Nephron progenitor cell (in vitro differentiated cells): ENCODE results near the gene BRAT1.
"Not testable (repeated sequence)": the region's sequence is repeated elsewhere in the genome, so short reads cannot be mapped to it uniquely, and the experiment has no call there.

ENCODE experiments used
- DNase-seq: peaks from one replicate; pipeline ENCODE4 v3.0.0; 2021
- H3K27ac Mint-ChIP-seq: 2 replicates; pipeline ENCODE4 v1.8.0; 2021; ENCODE audit warnings: mild to moderate bottlenecking, moderate library complexity, mixed read lengths
- H3K27me3 Mint-ChIP-seq: 2 replicates; pipeline ENCODE4 v1.8.0; 2021; ENCODE audit warnings: mild to moderate bottlenecking, low read depth, mixed read lengths; ENCODE audit not compliant: poor library complexity
- H3K36me3 Mint-ChIP-seq: 2 replicates; pipeline ENCODE4 v1.8.0; 2021; ENCODE audit warnings: low read depth, mixed read lengths
- H3K4me1 Mint-ChIP-seq: 2 replicates; pipeline ENCODE4 v1.8.0; 2021; ENCODE audit warnings: mixed read lengths
- H3K4me3 Mint-ChIP-seq: 2 replicates; pipeline ENCODE4 v1.8.0; 2021; ENCODE audit warnings: mild to moderate bottlenecking, moderate library complexity, mixed read lengths
- H3K9me3 Mint-ChIP-seq: 2 replicates; pipeline ENCODE4 v1.8.0; 2021; ENCODE audit warnings: mild to moderate bottlenecking, moderate library complexity, mixed read lengths
- TF ChIP-seq, protein P1 (sequence below): fragments of 200-600 bp; sonication (generic); IDR thresholded peaks from 2 replicates; pipeline ENCODE4 v1.5.0; 2021; ENCODE audit warnings: antibody characterized with exemption

BRAT1 gene

DNA sequence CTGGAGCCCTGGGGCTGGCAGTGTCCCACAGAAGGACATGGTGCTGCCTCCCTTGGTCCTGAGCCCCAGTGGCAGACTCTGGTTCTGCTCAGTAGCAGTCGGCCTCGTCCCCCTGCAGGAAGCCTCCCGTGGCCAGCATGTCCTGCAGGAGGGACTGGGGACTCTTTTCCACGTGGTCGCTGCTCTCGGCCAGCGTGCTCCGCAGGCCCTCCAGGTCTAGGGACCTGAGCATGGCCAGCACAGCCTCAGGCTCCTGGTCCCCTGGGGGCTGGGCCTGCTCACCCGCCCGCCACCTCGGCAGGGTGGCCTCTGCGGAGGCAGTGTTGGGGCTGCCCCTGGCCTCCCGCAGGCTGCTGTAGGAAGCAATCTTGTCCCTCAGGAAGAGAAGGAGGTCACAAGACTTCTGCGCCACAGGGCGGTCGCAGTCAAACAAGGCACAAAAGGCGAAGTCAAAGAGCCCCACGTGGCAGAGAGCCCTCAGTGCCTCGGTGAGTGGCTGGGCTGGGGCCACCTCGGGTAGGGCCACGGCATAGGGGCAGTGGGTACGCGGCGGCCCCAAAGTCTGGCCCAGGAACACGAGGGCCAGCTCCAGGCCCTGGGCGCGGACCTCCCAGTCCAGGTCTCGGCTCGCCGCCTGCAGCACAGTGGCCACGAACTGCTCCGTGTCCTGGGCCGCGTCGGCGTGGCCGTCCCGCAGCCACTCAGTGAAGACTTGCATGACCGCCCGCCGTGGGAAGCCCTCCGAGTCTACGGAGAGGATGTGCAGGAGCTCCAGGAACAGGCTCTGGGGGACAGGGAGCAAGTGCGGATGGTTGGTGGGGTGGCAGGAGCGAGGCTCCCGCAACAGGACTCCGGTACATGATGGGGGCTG is 17.1 kb downstream of the BRAT1 start:
- no peaks in the 10 kb centered on the region for H3K27me3 Mint-ChIP-seq
- DNase-seq = no peak
- H3K27ac Mint-ChIP-seq = no peak overlapping the region
- no peaks in the 10 kb centered on the region for H3K4me1 Mint-ChIP-seq
- no peak overlapping the region for H3K4me3 Mint-ChIP-seq
- no peaks in the 10 kb centered on the region for H3K36me3 Mint-ChIP-seq
- peaks cover 2% of the 10 kb centered on the region for H3K9me3 Mint-ChIP-seq
- TF ChIP-seq, protein P1, sequence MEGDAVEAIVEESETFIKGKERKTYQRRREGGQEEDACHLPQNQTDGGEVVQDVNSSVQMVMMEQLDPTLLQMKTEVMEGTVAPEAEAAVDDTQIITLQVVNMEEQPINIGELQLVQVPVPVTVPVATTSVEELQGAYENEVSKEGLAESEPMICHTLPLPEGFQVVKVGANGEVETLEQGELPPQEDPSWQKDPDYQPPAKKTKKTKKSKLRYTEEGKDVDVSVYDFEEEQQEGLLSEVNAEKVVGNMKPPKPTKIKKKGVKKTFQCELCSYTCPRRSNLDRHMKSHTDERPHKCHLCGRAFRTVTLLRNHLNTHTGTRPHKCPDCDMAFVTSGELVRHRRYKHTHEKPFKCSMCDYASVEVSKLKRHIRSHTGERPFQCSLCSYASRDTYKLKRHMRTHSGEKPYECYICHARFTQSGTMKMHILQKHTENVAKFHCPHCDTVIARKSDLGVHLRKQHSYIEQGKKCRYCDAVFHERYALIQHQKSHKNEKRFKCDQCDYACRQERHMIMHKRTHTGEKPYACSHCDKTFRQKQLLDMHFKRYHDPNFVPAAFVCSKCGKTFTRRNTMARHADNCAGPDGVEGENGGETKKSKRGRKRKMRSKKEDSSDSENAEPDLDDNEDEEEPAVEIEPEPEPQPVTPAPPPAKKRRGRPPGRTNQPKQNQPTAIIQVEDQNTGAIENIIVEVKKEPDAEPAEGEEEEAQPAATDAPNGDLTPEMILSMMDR = no peak

DNA sequence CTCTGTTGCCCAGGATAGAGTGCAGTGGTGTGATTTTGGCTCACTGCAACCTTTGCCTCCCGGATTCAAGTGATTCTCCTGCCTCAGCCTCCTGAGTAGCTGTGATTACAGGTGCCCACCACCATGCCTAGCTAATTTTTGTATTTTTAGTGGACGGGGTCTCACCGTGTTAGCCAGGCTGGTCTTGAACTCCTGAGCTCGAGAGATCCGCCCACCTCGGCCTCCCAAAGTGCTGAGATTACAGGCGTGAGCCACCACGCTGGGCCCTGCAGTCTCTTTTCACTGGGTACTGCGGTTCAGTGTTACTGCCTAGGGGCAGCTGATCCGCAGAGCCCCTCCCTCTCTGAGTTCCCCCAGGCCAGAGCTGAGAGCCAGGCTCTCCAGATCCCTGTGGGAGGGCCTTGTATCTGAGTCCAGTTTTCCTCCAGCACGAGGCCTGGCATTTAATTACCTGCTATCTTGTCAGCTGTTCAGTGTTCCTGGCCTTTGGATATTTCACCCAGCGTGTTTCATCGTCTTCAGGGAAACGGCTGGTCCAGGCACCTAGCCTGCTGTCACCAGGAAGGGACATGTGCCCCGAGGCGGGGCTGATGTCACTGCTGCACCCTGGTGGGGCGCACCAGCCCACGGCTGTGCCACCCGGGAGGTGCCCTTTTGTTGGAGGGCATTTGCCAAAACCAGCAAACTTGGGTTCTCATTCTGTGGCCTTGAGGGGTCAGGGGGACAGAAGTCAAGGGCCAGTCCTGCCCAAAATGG is 19.3 kb downstream of the BRAT1 start:
- H3K4me3 Mint-ChIP-seq, H3K27me3 Mint-ChIP-seq, DNase-seq, H3K4me1 Mint-ChIP-seq, H3K36me3 Mint-ChIP-seq, H3K9me3 Mint-ChIP-seq, H3K27ac Mint-ChIP-seq: not testable (repeated sequence)

DNA sequence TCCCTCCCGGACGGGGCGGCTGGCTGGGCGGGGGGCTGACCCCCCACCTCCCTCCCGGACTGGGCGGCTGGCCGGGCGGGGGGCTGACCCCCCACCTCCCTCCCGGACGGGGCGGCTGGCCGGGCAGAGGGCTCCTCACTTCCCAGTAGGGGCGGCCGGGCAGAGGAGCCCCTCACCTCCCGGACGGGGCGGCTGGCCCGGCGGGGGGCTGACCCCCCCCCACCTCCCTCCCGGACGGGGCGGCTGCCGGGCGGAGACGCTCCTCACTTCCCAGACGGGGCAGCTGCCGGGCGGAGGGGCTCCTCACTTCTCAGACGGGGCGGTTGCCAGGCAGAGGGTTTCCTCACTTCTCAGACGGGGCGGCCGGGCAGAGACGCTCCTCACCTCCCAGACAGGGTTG is 21.1 kb downstream of the BRAT1 start:
- H3K27me3 Mint-ChIP-seq, DNase-seq, H3K4me1 Mint-ChIP-seq, H3K9me3 Mint-ChIP-seq, H3K4me3 Mint-ChIP-seq, H3K27ac Mint-ChIP-seq, H3K36me3 Mint-ChIP-seq: not testable (repeated sequence)

- not testable (repeated sequence) for DNase-seq
Observed at GRCh38 chr7:2533566-2533965, 21.8 kb downstream of the BRAT1 start.

DNA sequence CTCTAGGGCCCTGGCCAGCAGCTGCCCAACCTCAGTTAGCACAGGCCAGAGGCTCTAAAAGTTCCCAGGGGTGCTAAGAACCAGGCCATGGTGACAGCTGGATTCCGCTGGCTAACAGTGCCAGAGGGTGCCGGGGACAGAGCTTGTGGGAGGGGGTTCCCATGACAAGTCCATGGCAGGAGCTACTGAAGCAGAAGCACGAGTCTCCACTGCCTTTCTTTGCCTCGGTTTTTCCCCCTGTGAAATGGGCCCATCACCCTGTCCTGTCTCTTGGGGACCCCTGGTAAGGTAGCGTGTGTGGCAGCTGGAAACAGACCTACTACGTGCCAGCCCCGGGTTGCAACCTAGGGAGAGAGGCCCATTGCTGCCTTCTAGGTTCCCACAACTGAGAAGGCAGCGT is 22.5 kb downstream of the BRAT1 start:
- H3K9me3 Mint-ChIP-seq, DNase-seq, H3K36me3 Mint-ChIP-seq, H3K4me3 Mint-ChIP-seq, H3K27ac Mint-ChIP-seq, H3K4me1 Mint-ChIP-seq, H3K27me3 Mint-ChIP-seq: not testable (repeated sequence)

More at GRCh38 chr7:2533566-2533965, 21.8 kb downstream of the BRAT1 start:
- not testable (repeated sequence) for H3K9me3 Mint-ChIP-seq, H3K4me1 Mint-ChIP-seq, H3K27me3 Mint-ChIP-seq, H3K36me3 Mint-ChIP-seq, H3K4me3 Mint-ChIP-seq, H3K27ac Mint-ChIP-seq

GRCh38 chr7:2532199-2532772 is 23.0 kb downstream of the BRAT1 start:
- not testable (repeated sequence) for H3K4me3 Mint-ChIP-seq, DNase-seq, H3K9me3 Mint-ChIP-seq, H3K27me3 Mint-ChIP-seq, H3K36me3 Mint-ChIP-seq, H3K27ac Mint-ChIP-seq
- H3K4me1 Mint-ChIP-seq = peaks cover 11% of the 10 kb centered on the region

DNA sequence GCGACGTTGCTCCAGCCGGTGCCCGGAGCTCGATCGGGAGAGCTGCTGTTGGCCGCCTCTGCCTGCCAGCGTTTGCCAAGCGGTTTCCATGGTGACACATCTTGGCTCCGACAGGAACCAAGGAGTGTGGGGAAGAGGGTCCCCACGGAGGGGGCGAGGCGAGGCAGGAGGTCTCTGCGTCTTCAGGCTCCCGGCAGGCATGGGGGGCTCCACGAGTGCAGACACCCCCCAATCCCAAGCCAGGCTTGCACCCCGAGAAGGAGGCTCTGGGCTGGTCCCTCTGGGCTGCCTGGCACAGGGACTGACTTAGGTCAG is 23.6 kb downstream of the BRAT1 start:
- not testable (repeated sequence) for H3K4me3 Mint-ChIP-seq, H3K36me3 Mint-ChIP-seq, H3K9me3 Mint-ChIP-seq, DNase-seq, H3K27ac Mint-ChIP-seq, H3K27me3 Mint-ChIP-seq
- H3K4me1 Mint-ChIP-seq = peaks cover 11% of the 10 kb centered on the region

DNA sequence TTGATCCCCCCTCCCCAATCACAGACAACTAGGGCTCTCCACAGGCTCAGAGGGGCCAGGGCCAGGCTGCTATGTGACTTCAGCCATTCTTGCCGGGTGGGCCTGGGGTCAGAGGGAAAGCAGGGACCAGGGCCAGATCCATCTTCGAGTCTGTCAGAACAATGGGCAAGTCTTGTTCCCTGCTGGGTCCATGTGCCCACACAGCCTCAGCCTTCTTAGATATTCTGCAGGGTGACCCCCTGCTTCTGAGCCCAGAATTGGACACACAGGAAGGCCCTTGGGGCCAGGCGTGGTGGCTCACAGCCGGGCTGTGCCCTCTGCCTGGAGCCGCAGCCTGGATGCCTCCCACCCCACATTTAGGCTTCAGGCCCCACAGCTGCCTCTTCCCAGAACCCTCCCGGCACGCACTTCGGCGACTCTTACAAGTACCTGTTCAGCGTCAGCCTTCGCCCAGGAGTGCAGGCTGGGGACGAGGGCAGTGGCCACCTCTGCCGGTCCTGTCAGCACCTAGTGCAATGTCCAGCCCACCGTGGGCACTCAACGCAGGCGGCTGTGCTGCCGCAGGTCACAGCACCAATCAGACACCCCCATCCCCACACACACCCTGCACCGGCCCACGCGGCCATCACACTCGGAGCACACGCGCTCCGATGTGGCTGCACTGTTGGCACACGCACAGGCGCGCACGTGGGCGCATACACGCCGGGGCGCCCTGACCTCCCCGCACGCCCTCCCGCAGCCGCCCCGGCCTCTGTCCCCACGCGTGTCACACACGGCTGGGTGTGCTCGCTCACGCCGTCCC is 24.1 kb downstream of the BRAT1 start:
- H3K4me1 Mint-ChIP-seq = peaks cover 11% of the 10 kb centered on the region
- not testable (repeated sequence) for H3K27ac Mint-ChIP-seq, DNase-seq

More for the DNA sequence above, 24.1 kb downstream of the BRAT1 start:
- H3K27me3 Mint-ChIP-seq, H3K9me3 Mint-ChIP-seq, H3K4me3 Mint-ChIP-seq, H3K36me3 Mint-ChIP-seq: not testable (repeated sequence)
